Measurements from ENCODE around the gene PCDHGB2. TPM values are rescaled to one million over a fixed set of nuclear protein-coding genes. Genes with fewer than 3 reads are reported as not detected.

The PCDHGB2 gene
- total RNA-seq, 1 experiment from 2014 or later: 2.0 TPM

DNA sequence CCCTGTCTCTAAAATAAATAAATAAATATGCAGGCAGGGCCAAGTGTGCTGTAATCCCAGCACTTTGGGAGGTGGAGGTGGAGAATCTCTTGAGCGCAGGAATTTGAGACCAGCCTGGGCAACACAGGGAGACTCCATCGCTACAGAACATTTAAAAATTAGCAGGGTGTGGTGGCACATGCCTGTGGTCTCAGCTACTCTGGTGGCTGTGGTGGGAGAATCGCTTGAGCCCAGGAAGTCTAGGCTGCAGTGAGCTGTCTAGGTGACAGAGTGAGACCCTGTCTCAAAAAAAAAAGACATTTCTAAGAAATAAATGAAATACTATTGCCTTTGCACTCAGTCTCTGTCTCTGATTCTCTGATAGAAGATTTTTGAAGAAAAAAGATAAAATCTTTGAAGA lies 51.8 kb downstream of the PCDHGB2 start:
- no peak for DNase-seq (ENCODE audit: extremely low read depth, low read depth)

Other genes with a start within 250 kb of the PCDHGB2 start
- not detected in 2 replicates for gene PCDHB4, start 238.2 kb upstream of the PCDHGB2 start, total RNA-seq (2014; rRNA removed; shearing (Covaris generic))
- gene PCDHB5, start 224.8 kb upstream of the PCDHGB2 start, total RNA-seq (2014; rRNA removed; shearing (Covaris generic)): 0.07 TPM in 1 of 2 replicates, not detected in the other
- not detected in 2 replicates for gene PCDHB6, start 209.9 kb upstream of the PCDHGB2 start, total RNA-seq (2014; rRNA removed; shearing (Covaris generic))
- gene PCDHB7, start 187.3 kb upstream of the PCDHGB2 start, total RNA-seq (2014; rRNA removed; shearing (Covaris generic)): 0.17 and 0.25 TPM in 2 replicates
- 0.14 and 0.22 TPM in 2 replicates for gene PCDHB8, start 182.2 kb upstream of the PCDHGB2 start, total RNA-seq (2014; rRNA removed; shearing (Covaris generic))
- gene PCDHB16, start 177.6 kb upstream of the PCDHGB2 start, total RNA-seq (2014; rRNA removed; shearing (Covaris generic)): 0.32 and 0.69 TPM in 2 replicates
- gene PCDHB9, start 172.8 kb upstream of the PCDHGB2 start, total RNA-seq (2014; rRNA removed; shearing (Covaris generic)): 0.40 and 0.69 TPM in 2 replicates
- gene PCDHB10, start 167.6 kb upstream of the PCDHGB2 start, total RNA-seq (2014; rRNA removed; shearing (Covaris generic)): 0.35 and 0.72 TPM in 2 replicates
- 5.4 and 6.0 TPM in 2 replicates for gene PCDHB11, start 160.4 kb upstream of the PCDHGB2 start, total RNA-seq (2014; rRNA removed; shearing (Covaris generic))
- 0.75 and 0.99 TPM in 2 replicates for gene PCDHB12, start 151.3 kb upstream of the PCDHGB2 start, total RNA-seq (2014; rRNA removed; shearing (Covaris generic))
- gene PCDHB13, start 146.1 kb upstream of the PCDHGB2 start, total RNA-seq (2014; rRNA removed; shearing (Covaris generic)): 2.2 and 2.5 TPM in 2 replicates
- gene PCDHB14, start 136.7 kb upstream of the PCDHGB2 start, total RNA-seq (2014; rRNA removed; shearing (Covaris generic)): 2.7 and 2.8 TPM in 2 replicates
- 0.12 and 0.20 TPM in 2 replicates for gene PCDHB15, start 114.6 kb upstream of the PCDHGB2 start, total RNA-seq (2014; rRNA removed; shearing (Covaris generic))
- not detected in 2 replicates for gene SLC25A2, start 55.9 kb upstream of the PCDHGB2 start, total RNA-seq (2014; rRNA removed; shearing (Covaris generic))
- gene TAF7, start 39.2 kb upstream of the PCDHGB2 start, total RNA-seq (2014; rRNA removed; shearing (Covaris generic)): 91.7 and 130 TPM in 2 replicates
- gene PCDHGA1, start 29.5 kb upstream of the PCDHGB2 start, total RNA-seq (2014; rRNA removed; shearing (Covaris generic)): 0.72 and 1.6 TPM in 2 replicates
- gene PCDHGA2, start 21.2 kb upstream of the PCDHGB2 start, total RNA-seq (2014; rRNA removed; shearing (Covaris generic)): 0.12 TPM in 2 replicates
- 0.17 TPM in 1 of 2 replicates, not detected in the other for gene PCDHGA3, start 16.2 kb upstream of the PCDHGB2 start, total RNA-seq (2014; rRNA removed; shearing (Covaris generic))
- gene PCDHGB1, start 9.9 kb upstream of the PCDHGB2 start, total RNA-seq (2014; rRNA removed; shearing (Covaris generic)): 1.1 and 2.6 TPM in 2 replicates
- 0.79 and 1.3 TPM in 2 replicates for gene PCDHGA4, start 5.0 kb upstream of the PCDHGB2 start, total RNA-seq (2014; rRNA removed; shearing (Covaris generic))
- 0.58 and 0.62 TPM in 2 replicates for gene PCDHGA5, start 4.2 kb downstream of the PCDHGB2 start, total RNA-seq (2014; rRNA removed; shearing (Covaris generic))
- 0.52 and 1.1 TPM in 2 replicates for gene PCDHGB3, start 10.2 kb downstream of the PCDHGB2 start, total RNA-seq (2014; rRNA removed; shearing (Covaris generic))
- 1.1 and 1.2 TPM in 2 replicates for gene PCDHGA6, start 13.9 kb downstream of the PCDHGB2 start, total RNA-seq (2014; rRNA removed; shearing (Covaris generic))
- gene PCDHGA7, start 22.7 kb downstream of the PCDHGB2 start, total RNA-seq (2014; rRNA removed; shearing (Covaris generic)): 0.54 and 0.55 TPM in 2 replicates
- 5.5 and 5.6 TPM in 2 replicates for gene PCDHGB4, start 27.7 kb downstream of the PCDHGB2 start, total RNA-seq (2014; rRNA removed; shearing (Covaris generic))
- 0.97 and 1.4 TPM in 2 replicates for gene PCDHGA8, start 32.6 kb downstream of the PCDHGB2 start, total RNA-seq (2014; rRNA removed; shearing (Covaris generic))
- 0.72 and 1.6 TPM in 2 replicates for gene PCDHGB5, start 38.0 kb downstream of the PCDHGB2 start, total RNA-seq (2014; rRNA removed; shearing (Covaris generic))
- gene PCDHGA9, start 42.8 kb downstream of the PCDHGB2 start, total RNA-seq (2014; rRNA removed; shearing (Covaris generic)): 0.92 and 1.6 TPM in 2 replicates
- gene PCDHGB6, start 48.0 kb downstream of the PCDHGB2 start, total RNA-seq (2014; rRNA removed; shearing (Covaris generic)): 0.55 and 0.62 TPM in 2 replicates
- 5.1 TPM in 2 replicates for gene PCDHGA10, start 53.0 kb downstream of the PCDHGB2 start, total RNA-seq (2014; rRNA removed; shearing (Covaris generic))
- gene PCDHGB7, start 57.7 kb downstream of the PCDHGB2 start, total RNA-seq (2014; rRNA removed; shearing (Covaris generic)): 0.79 and 0.89 TPM in 2 replicates
- gene PCDHGA11, start 61.1 kb downstream of the PCDHGB2 start, total RNA-seq (2014; rRNA removed; shearing (Covaris generic)): 0.52 and 0.87 TPM in 2 replicates
- 0.20 and 0.42 TPM in 2 replicates for gene PCDHGA12, start 70.5 kb downstream of the PCDHGB2 start, total RNA-seq (2014; rRNA removed; shearing (Covaris generic))
- 5.9 and 7.0 TPM in 2 replicates for gene PCDHGC3, start 116.0 kb downstream of the PCDHGB2 start, total RNA-seq (2014; rRNA removed; shearing (Covaris generic))
- gene PCDHGC4, start 125.0 kb downstream of the PCDHGB2 start, total RNA-seq (2014; rRNA removed; shearing (Covaris generic)): 0.12 TPM in 2 replicates
- 0.30 TPM in 1 of 2 replicates, not detected in the other for gene PCDHGC5, start 129.1 kb downstream of the PCDHGB2 start, total RNA-seq (2014; rRNA removed; shearing (Covaris generic))

All from NCI-H460 (cell line).